HAP-1 (cell line): ENCODE data around the gene METRN.

Experiments used
- DNase-seq, 2 experiments: peaks; one replicate each; pipeline ENCODE4 v3.0.0-alpha.2; 2016 to 2020; ENCODE audit warnings: low spot score in 2 of 2
- H3K27me3 ChIP-seq: fragments of 250-450 bp; sonication (Bioruptor Pico); 2 replicates; pipeline ENCODE4 v1.5.1; 2020; ENCODE audit warnings: low read depth, mild to moderate bottlenecking, moderate library complexity
- H3K36me3 ChIP-seq: fragments of 250-450 bp; sonication (Bioruptor Pico); replicated peaks from 2 replicates; pipeline ENCODE4 v1.5.1; 2020; ENCODE audit warnings: mild to moderate bottlenecking
- H3K4me1 ChIP-seq: fragments of 250-450 bp; sonication (Bioruptor Pico); 2 replicates; pipeline ENCODE4 v1.5.1; 2020; ENCODE audit warnings: mild to moderate bottlenecking
- H3K4me3 ChIP-seq: fragments of 250-450 bp; sonication (Bioruptor Pico); 2 replicates; pipeline ENCODE4 v1.5.1; 2020; ENCODE audit warnings: mild to moderate bottlenecking, moderate library complexity
- H3K9me3 ChIP-seq: fragments of 250-450 bp; sonication (Bioruptor Pico); 2 replicates; pipeline ENCODE4 v1.5.1; 2020; ENCODE audit warnings: mild to moderate bottlenecking, moderate library complexity
- in situ Hi-C: fragments of 300-500 bp; cut with MboI; formaldehyde crosslinking; loops from 3 replicates; pipeline ENCODE4 v1.14.3; 2020; ENCODE audit warnings: low sequenced_read_pairs, inconsistent platforms, mixed read lengths

The METRN gene

DNA sequence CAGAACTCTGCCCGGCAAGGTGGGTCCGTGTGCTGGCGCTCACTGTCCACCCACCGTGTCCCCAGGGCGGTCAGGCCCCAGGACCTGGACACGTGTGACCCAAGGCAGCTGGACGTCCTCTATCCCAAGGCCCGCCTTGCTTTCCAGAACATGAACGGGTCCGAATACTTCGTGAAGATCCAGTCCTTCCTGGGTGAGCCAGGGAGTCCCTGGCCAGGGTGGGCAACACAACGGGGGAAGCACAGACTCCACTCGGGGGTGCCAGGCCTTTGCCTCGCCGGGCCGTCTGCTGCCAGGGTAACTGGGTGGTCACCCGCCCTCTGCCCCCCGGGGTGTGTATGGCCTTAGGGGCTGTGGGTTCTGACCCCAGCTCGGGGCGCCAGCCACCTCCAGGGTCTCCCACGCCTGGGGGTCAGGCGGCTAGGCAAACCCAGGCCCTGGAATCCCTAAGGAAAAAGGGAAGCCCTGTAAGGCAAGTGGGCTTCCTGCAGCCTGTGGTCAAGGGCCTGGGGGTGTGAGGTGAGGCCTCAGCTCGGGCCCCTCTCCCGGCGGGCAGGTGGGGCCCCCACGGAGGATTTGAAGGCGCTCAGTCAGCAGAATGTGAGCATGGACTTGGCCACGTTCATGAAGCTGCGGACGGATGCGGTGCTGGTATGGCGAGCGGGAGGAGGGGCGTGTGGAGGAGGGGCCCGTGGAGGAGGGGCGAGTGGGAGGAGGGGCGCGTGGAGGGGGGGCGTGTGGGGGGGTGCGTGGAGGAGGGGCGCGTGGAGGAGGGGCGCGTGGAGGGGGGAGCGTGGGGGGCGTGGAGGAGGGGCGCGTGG is 52.1 kb downstream of the METRN start:
- H3K36me3 ChIP-seq, result no peaks in the 10 kb centered on the region
- DNase-seq, result no peak
- H3K27me3 ChIP-seq, result no peaks in the 10 kb centered on the region
- in situ Hi-C loops, result no loop called here
- no peaks in the 10 kb centered on the region for H3K4me1 ChIP-seq
- H3K4me3 ChIP-seq, result no peak overlapping the region
- no peaks in the 10 kb centered on the region for H3K9me3 ChIP-seq

DNA sequence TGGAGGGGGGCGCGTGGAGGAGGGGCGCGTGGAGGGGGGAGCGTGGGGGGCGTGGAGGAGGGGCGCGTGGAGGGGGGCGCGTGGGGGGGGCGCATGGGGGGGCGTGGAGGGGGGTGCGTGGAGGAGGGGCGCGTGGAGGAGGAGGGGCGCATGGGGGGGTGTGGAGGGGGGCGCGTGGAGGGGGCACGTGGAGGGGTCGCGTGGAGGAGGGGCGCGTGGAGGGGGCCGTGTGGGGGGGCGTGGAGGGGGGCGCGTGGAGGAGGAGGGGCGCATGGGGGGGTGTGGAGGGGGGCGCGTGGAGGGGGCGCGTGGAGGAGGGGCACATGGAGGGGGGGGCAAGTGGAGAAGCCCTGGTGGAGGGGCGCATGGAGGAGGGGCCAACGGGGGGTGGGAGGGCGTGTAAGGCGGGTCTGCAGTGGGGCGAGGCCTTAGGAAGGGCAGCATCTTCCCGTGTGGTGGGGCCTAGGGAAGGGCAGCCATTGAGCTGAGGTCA is 52.9 kb downstream of the METRN start:
- Histone ChIP-seq H3K4me1 (no peaks in the 10 kb centered on the region), H3K9me3 (no peaks in the 10 kb centered on the region), H3K36me3 (no peaks in the 10 kb centered on the region), H3K4me3 (no peak overlapping the region), H3K27me3 (no peaks in the 10 kb centered on the region)
- no peak for DNase-seq
- in situ Hi-C loops, result no loop called here

DNA sequence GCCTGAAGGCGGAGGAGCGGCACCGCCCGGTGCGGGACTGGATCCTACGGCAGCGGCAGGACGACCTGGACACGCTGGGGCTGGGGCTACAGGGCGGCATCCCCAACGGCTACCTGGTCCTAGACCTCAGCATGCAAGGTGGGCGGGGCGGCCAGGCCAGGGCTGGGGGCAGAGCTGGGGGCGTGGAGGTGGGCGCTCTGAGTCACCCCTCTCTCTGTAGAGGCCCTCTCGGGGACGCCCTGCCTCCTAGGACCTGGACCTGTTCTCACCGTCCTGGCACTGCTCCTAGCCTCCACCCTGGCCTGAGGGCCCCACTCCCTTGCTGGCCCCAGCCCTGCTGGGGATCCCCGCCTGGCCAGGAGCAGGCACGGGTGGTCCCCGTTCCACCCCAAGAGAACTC is 53.5 kb downstream of the METRN start:
- Histone ChIP-seq H3K9me3 (no peaks in the 10 kb centered on the region), H3K4me1 (no peaks in the 10 kb centered on the region), H3K36me3 (no peaks in the 10 kb centered on the region), H3K4me3 (no peak overlapping the region), H3K27me3 (no peaks in the 10 kb centered on the region)
- in situ Hi-C loops, result no loop called here
- DNase-seq, result no peak
